ENCODE measurements around the gene ADRA2B.

DNA sequence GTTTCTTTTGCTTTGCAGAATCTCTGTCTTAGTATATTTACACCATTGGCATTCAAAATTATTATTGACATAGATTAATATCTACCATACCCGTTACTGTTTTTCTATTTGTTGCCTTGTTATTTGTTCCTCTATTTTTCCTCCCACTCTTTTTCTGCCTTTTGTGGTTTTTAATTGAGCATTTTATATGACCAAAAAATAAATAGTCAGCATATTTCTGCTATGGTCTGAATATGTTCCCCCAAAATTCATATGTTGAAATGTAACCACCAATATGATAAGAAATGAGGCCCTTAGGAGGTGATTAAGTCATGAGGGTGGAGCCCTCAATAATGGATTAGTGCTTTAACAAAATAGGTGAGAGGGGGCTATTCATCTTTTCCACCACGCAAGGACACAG, 35.3 kb downstream of the ADRA2B start:
- TF ChIP-seq, protein P1, sequence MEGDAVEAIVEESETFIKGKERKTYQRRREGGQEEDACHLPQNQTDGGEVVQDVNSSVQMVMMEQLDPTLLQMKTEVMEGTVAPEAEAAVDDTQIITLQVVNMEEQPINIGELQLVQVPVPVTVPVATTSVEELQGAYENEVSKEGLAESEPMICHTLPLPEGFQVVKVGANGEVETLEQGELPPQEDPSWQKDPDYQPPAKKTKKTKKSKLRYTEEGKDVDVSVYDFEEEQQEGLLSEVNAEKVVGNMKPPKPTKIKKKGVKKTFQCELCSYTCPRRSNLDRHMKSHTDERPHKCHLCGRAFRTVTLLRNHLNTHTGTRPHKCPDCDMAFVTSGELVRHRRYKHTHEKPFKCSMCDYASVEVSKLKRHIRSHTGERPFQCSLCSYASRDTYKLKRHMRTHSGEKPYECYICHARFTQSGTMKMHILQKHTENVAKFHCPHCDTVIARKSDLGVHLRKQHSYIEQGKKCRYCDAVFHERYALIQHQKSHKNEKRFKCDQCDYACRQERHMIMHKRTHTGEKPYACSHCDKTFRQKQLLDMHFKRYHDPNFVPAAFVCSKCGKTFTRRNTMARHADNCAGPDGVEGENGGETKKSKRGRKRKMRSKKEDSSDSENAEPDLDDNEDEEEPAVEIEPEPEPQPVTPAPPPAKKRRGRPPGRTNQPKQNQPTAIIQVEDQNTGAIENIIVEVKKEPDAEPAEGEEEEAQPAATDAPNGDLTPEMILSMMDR (IDR thresholded peaks at IDR 0.05), result no peak
- no peak for TF ChIP-seq POLR2A (IDR thresholded peaks at IDR 0.05)

Data from body of pancreas (tissue), 4 donors.